HEK293 (cell line): Measurements from ENCODE around the gene TMEM212.

Experiments
- CTCF ChIA-PET: fragments of 350-600 bp; formaldehyde crosslinking; extraction: SDS; loops from one replicate; lab custom pipeline; 2021; ENCODE audit warnings: antibody characterized with exemption; lab: Yijun Ruan, JAX
- POLR2A ChIA-PET: fragments of 300-600 bp; formaldehyde crosslinking; extraction: SDS; loops from one replicate; lab custom pipeline; 2020; ENCODE audit warnings: antibody characterized with exemption, inconsistent platforms; lab: Yijun Ruan, JAX
- H3K27ac ChIP-seq: fragments of 200-500 bp; sonication (Bioruptor generic); 2 replicates; pipeline ENCODE4 v1.5.1; 2014; ENCODE audit warnings: low read depth, low read length, control low read depth, inconsistent platforms; ENCODE audit errors: extremely low read depth
- H3K36me3 ChIP-seq, 2 experiments: fragments of 200-500 bp in 1 of 2; sonication (Bioruptor generic) in 1 of 2; 1 replicate in 1 of 2; 2 replicates in 1 of 2; pipeline ENCODE4 v1.5.1; 2014 to 2017; ENCODE audit warnings: inconsistent platforms in 2 of 2, low read length in 2 of 2; ENCODE audit not compliant: control insufficient read depth in 2 of 2, insufficient read depth in 1 of 2
- H3K4me1 ChIP-seq: fragments of 200-500 bp; sonication (Bioruptor generic); 2 replicates; pipeline ENCODE4 v1.5.1; 2014; ENCODE audit warnings: mild to moderate bottlenecking, low read length, inconsistent platforms; ENCODE audit not compliant: control insufficient read depth, insufficient read depth
- H3K4me3 ChIP-seq: 2 replicates; pipeline ENCODE4 v1.5.1; 2011; ENCODE audit warnings: low read depth, mild to moderate bottlenecking, control low read depth, low read length, moderate library complexity
- H3K9me3 ChIP-seq: fragments of 200-500 bp; sonication (Bioruptor generic); 2 replicates; pipeline ENCODE4 v1.5.1; 2014; ENCODE audit warnings: low read depth, low read length, inconsistent platforms; ENCODE audit not compliant: control insufficient read depth, insufficient read depth
- SP2 ChIP-seq: fragments of 450-650 bp; formaldehyde crosslinking; IDR thresholded peaks from 2 replicates; pipeline ENCODE4 v1.5.1; 2016; ENCODE audit warnings: missing biosample characterization, missing genetic modification characterization
- WT1 ChIP-seq: fragments of 450-650 bp; formaldehyde crosslinking; IDR thresholded peaks from 2 replicates; pipeline ENCODE4 v1.5.1; 2016; ENCODE audit warnings: missing biosample characterization, missing genetic modification characterization
- ZBTB17 ChIP-seq: fragments of 450-650 bp; formaldehyde crosslinking; IDR thresholded peaks from 2 replicates; pipeline ENCODE4 v1.5.1; 2016; ENCODE audit warnings: missing biosample characterization, missing genetic modification characterization
- ZBTB8A ChIP-seq: fragments of 450-650 bp; formaldehyde crosslinking; IDR thresholded peaks from 2 replicates; pipeline ENCODE4 v1.5.1; 2016; ENCODE audit warnings: missing biosample characterization, missing genetic modification characterization
- ZNF175 ChIP-seq: fragments of 450-650 bp; formaldehyde crosslinking; IDR thresholded peaks from 2 replicates; pipeline ENCODE4 v1.5.1; 2016; ENCODE audit warnings: missing biosample characterization, missing genetic modification characterization
- ZNF274 ChIP-seq, 2 experiments: fragments of 200-500 bp in 1 of 2; fragments of 450-650 bp in 1 of 2; sonication (Bioruptor generic) in 1 of 2; formaldehyde crosslinking in 1 of 2; IDR thresholded peaks; 2 replicates each; pipeline versions ENCODE4 v1.5.1 to v1.6.1; 2014 to 2016; ENCODE audit warnings: borderline replicate concordance in 1 of 2, inconsistent platforms in 1 of 2, low read length in 1 of 2, missing biosample characterization in 1 of 2, missing genetic modification characterization in 1 of 2
- ZNF426 ChIP-seq: fragments of 450-650 bp; formaldehyde crosslinking; IDR thresholded peaks from 2 replicates; pipeline ENCODE4 v1.5.1; 2017; ENCODE audit warnings: missing biosample characterization, missing genetic modification characterization, mild to moderate bottlenecking, inconsistent platforms, moderate library complexity
- ZNF48 ChIP-seq: fragments of 450-650 bp; formaldehyde crosslinking; IDR thresholded peaks from 2 replicates; pipeline ENCODE4 v1.5.1; 2016; ENCODE audit warnings: missing biosample characterization, missing genetic modification characterization
- ZNF561 ChIP-seq: fragments of 450-650 bp; IDR thresholded peaks from 2 replicates; pipeline ENCODE4 v1.5.1; 2018; ENCODE audit warnings: missing biosample characterization, missing genetic modification characterization, borderline replicate concordance
- ZNF76 ChIP-seq: fragments of 450-650 bp; formaldehyde crosslinking; IDR thresholded peaks from 2 replicates; pipeline ENCODE4; 2016; ENCODE audit warnings: low read depth, missing biosample characterization, missing genetic modification characterization, borderline replicate concordance
- ZNF792 ChIP-seq: fragments of 450-650 bp; formaldehyde crosslinking; IDR thresholded peaks from 2 replicates; pipeline ENCODE4 v1.5.1; 2016; ENCODE audit warnings: missing biosample characterization, missing genetic modification characterization
- ZSCAN30 ChIP-seq: fragments of 450-650 bp; IDR thresholded peaks from 2 replicates; pipeline ENCODE4 v1.5.1; 2018; ENCODE audit warnings: missing biosample characterization, mild to moderate bottlenecking, missing genetic modification characterization, moderate library complexity
- TF ChIP-seq, protein P1 (sequence below): fragments of 450-650 bp; formaldehyde crosslinking; IDR thresholded peaks from 2 replicates; pipeline ENCODE4 v1.5.1; 2016; ENCODE audit warnings: missing biosample characterization, missing genetic modification characterization, low read depth
- TF ChIP-seq, protein P2 (sequence below): fragments of 450-650 bp; formaldehyde crosslinking; IDR thresholded peaks from 2 replicates; pipeline ENCODE4 v1.5.1; 2016; ENCODE audit warnings: missing biosample characterization, missing genetic modification characterization
- TF ChIP-seq, protein P3 (sequence below): fragments of 450-650 bp; formaldehyde crosslinking; IDR thresholded peaks from 2 replicates; pipeline ENCODE4 v1.5.1; 2016; ENCODE audit warnings: missing biosample characterization, missing genetic modification characterization
- TF ChIP-seq, protein P4 (sequence below): fragments of 450-650 bp; formaldehyde crosslinking; IDR thresholded peaks from 2 replicates; pipeline ENCODE4 v1.5.1; 2016; ENCODE audit warnings: missing biosample characterization, missing genetic modification characterization, borderline replicate concordance
- TF ChIP-seq, protein P5 (sequence below): fragments of 450-650 bp; formaldehyde crosslinking; IDR thresholded peaks from 2 replicates; pipeline ENCODE4 v1.5.1; 2016; ENCODE audit warnings: missing biosample characterization, missing genetic modification characterization

The TMEM212 gene

DNA sequence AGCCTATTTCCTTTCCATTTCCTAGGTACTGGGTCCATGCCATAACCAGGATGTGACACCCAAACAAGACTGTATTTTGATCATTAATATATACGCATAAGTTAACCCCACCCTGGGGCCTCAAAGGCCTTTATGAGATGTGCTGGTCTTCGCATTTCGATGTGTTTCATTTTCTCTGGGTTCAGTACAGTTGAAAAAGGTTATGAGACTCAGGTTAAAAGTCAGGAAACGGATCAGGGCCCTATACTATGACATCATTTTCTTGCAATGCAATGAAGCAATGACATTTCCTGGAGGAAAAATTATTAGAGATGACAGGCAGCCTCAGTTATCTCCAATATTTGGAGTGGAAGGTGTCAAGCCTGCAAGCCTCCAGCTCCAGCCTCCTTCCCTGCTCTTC lies 31.7 kb downstream of the TMEM212 start:
- Histone ChIP-seq H3K27ac (no peak overlapping the region), H3K36me3 (no peaks in the 10 kb centered on the region), H3K9me3 (no peaks in the 10 kb centered on the region), H3K4me3 (no peak overlapping the region), H3K4me1 (peaks cover 3% of the 10 kb centered on the region; the same call in 1 of the 2 replicates)
- TF ChIP-seq ZNF274 (IDR thresholded peaks at IDR 0.05; ENCODE audit: low read length) (no peak), ZNF274 (tag by site-specific recombination; IDR thresholded peaks at IDR 0.05; ENCODE audit: borderline replicate concordance) (no peak)
- TF ChIP-seq, protein P1, sequence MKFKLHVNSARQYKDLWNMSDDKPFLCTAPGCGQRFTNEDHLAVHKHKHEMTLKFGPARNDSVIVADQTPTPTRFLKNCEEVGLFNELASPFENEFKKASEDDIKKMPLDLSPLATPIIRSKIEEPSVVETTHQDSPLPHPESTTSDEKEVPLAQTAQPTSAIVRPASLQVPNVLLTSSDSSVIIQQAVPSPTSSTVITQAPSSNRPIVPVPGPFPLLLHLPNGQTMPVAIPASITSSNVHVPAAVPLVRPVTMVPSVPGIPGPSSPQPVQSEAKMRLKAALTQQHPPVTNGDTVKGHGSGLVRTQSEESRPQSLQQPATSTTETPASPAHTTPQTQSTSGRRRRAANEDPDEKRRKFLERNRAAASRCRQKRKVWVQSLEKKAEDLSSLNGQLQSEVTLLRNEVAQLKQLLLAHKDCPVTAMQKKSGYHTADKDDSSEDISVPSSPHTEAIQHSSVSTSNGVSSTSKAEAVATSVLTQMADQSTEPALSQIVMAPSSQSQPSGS (tag by site-specific recombination): peak; percentile 78
- POLR2A ChIA-PET: no interaction called here
- CTCF ChIA-PET: no interaction called here

DNA sequence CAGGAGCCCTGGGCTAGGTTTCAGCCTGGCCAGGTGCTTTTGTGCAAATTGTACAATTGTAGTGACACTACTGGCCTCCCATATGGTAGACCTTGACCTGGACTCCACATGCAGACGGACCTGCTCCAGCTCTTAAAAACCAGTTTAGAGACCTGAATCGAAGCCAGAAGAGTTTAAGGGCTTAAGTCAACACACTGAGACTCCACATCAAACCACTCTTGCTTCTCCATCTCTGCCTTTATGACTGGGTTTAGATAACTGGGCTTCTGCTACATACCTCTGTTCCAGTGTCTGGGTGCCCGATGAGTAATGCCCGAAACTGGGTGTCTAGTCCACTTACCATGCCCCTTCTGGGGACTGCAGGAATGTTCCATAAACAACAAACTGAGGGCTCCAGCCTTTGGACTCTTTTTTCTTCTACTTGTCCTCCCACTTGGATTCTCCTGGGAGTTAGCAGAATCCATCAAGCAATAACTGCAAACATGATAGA lies 32.8 kb downstream of the TMEM212 start:
- H3K36me3 ChIP-seq: no peaks in the 10 kb centered on the region
- CTCF ChIA-PET: interaction anchor here (0.6 to 0.7 kb wide), 2 partner anchors 54 to 613 kb away, joined by 3 read pairs; no protein-coding TSS in a partner anchor
- H3K27ac ChIP-seq: no peak overlapping the region
- H3K4me1 ChIP-seq: peaks cover 3% of the 10 kb centered on the region; the same call in 1 of the 2 replicates
- no peak overlapping the region for H3K4me3 ChIP-seq
- TF ChIP-seq ZNF175 (tag by site-specific recombination) (no peak), ZSCAN30 (tag by site-specific recombination) (0 out of 2 replicates have a peak, but pooled peaks have one; percentile 33), ZNF792 (tag by site-specific recombination) (no peak), SP2 (tag by site-specific recombination) (no peak), ZNF426 (no peak), ZNF48 (tag by site-specific recombination) (no peak), ZBTB8A (peak; percentile 80), ZNF561 (no peak), WT1 (tag by site-specific recombination) (no peak), ZBTB17 (tag by site-specific recombination) (0 out of 2 replicates have a peak, but pooled peaks have one; percentile 30), ZNF76 (tag by site-specific recombination) (no peak)
- TF ChIP-seq, protein P2, sequence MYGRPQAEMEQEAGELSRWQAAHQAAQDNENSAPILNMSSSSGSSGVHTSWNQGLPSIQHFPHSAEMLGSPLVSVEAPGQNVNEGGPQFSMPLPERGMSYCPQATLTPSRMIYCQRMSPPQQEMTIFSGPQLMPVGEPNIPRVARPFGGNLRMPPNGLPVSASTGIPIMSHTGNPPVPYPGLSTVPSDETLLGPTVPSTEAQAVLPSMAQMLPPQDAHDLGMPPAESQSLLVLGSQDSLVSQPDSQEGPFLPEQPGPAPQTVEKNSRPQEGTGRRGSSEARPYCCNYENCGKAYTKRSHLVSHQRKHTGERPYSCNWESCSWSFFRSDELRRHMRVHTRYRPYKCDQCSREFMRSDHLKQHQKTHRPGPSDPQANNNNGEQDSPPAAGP (tag by site-specific recombination): no peak
- TF ChIP-seq, protein P3, sequence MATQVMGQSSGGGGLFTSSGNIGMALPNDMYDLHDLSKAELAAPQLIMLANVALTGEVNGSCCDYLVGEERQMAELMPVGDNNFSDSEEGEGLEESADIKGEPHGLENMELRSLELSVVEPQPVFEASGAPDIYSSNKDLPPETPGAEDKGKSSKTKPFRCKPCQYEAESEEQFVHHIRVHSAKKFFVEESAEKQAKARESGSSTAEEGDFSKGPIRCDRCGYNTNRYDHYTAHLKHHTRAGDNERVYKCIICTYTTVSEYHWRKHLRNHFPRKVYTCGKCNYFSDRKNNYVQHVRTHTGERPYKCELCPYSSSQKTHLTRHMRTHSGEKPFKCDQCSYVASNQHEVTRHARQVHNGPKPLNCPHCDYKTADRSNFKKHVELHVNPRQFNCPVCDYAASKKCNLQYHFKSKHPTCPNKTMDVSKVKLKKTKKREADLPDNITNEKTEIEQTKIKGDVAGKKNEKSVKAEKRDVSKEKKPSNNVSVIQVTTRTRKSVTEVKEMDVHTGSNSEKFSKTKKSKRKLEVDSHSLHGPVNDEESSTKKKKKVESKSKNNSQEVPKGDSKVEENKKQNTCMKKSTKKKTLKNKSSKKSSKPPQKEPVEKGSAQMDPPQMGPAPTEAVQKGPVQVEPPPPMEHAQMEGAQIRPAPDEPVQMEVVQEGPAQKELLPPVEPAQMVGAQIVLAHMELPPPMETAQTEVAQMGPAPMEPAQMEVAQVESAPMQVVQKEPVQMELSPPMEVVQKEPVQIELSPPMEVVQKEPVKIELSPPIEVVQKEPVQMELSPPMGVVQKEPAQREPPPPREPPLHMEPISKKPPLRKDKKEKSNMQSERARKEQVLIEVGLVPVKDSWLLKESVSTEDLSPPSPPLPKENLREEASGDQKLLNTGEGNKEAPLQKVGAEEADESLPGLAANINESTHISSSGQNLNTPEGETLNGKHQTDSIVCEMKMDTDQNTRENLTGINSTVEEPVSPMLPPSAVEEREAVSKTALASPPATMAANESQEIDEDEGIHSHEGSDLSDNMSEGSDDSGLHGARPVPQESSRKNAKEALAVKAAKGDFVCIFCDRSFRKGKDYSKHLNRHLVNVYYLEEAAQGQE (tag by site-specific recombination): no peak
- TF ChIP-seq, protein P4, sequence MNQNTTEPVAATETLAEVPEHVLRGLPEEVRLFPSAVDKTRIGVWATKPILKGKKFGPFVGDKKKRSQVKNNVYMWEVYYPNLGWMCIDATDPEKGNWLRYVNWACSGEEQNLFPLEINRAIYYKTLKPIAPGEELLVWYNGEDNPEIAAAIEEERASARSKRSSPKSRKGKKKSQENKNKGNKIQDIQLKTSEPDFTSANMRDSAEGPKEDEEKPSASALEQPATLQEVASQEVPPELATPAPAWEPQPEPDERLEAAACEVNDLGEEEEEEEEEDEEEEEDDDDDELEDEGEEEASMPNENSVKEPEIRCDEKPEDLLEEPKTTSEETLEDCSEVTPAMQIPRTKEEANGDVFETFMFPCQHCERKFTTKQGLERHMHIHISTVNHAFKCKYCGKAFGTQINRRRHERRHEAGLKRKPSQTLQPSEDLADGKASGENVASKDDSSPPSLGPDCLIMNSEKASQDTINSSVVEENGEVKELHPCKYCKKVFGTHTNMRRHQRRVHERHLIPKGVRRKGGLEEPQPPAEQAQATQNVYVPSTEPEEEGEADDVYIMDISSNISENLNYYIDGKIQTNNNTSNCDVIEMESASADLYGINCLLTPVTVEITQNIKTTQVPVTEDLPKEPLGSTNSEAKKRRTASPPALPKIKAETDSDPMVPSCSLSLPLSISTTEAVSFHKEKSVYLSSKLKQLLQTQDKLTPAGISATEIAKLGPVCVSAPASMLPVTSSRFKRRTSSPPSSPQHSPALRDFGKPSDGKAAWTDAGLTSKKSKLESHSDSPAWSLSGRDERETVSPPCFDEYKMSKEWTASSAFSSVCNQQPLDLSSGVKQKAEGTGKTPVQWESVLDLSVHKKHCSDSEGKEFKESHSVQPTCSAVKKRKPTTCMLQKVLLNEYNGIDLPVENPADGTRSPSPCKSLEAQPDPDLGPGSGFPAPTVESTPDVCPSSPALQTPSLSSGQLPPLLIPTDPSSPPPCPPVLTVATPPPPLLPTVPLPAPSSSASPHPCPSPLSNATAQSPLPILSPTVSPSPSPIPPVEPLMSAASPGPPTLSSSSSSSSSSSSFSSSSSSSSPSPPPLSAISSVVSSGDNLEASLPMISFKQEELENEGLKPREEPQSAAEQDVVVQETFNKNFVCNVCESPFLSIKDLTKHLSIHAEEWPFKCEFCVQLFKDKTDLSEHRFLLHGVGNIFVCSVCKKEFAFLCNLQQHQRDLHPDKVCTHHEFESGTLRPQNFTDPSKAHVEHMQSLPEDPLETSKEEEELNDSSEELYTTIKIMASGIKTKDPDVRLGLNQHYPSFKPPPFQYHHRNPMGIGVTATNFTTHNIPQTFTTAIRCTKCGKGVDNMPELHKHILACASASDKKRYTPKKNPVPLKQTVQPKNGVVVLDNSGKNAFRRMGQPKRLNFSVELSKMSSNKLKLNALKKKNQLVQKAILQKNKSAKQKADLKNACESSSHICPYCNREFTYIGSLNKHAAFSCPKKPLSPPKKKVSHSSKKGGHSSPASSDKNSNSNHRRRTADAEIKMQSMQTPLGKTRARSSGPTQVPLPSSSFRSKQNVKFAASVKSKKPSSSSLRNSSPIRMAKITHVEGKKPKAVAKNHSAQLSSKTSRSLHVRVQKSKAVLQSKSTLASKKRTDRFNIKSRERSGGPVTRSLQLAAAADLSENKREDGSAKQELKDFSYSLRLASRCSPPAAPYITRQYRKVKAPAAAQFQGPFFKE: no peak
- TF ChIP-seq, protein P5, sequence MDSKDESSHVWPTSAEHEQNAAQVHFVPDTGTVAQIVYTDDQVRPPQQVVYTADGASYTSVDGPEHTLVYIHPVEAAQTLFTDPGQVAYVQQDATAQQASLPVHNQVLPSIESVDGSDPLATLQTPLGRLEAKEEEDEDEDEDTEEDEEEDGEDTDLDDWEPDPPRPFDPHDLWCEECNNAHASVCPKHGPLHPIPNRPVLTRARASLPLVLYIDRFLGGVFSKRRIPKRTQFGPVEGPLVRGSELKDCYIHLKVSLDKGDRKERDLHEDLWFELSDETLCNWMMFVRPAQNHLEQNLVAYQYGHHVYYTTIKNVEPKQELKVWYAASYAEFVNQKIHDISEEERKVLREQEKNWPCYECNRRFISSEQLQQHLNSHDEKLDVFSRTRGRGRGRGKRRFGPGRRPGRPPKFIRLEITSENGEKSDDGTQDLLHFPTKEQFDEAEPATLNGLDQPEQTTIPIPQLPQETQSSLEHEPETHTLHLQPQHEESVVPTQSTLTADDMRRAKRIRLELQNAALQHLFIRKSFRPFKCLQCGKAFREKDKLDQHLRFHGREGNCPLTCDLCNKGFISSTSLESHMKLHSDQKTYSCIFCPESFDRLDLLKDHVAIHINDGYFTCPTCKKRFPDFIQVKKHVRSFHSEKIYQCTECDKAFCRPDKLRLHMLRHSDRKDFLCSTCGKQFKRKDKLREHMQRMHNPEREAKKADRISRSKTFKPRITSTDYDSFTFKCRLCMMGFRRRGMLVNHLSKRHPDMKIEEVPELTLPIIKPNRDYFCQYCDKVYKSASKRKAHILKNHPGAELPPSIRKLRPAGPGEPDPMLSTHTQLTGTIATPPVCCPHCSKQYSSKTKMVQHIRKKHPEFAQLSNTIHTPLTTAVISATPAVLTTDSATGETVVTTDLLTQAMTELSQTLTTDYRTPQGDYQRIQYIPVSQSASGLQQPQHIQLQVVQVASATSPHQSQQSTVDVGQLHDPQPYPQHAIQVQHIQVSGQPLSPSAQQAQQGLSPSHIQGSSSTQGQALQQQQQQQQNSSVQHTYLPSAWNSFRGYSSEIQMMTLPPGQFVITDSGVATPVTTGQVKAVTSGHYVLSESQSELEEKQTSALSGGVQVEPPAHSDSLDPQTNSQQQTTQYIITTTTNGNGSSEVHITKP (tag by site-specific recombination): peak; percentile 70; the same call in 1 of the 2 replicates
- TF ChIP-seq, all 188 proteins: peak for 4
- H3K9me3 ChIP-seq: no peaks in the 10 kb centered on the region
- POLR2A ChIA-PET: interaction anchor here (0.7 kb wide), 1 partner anchor 11 kb away, joined by 4 read pairs; no protein-coding TSS in a partner anchor
